ENCODE measurements around the gene NXNL2.

NXNL2 gene

DNA sequence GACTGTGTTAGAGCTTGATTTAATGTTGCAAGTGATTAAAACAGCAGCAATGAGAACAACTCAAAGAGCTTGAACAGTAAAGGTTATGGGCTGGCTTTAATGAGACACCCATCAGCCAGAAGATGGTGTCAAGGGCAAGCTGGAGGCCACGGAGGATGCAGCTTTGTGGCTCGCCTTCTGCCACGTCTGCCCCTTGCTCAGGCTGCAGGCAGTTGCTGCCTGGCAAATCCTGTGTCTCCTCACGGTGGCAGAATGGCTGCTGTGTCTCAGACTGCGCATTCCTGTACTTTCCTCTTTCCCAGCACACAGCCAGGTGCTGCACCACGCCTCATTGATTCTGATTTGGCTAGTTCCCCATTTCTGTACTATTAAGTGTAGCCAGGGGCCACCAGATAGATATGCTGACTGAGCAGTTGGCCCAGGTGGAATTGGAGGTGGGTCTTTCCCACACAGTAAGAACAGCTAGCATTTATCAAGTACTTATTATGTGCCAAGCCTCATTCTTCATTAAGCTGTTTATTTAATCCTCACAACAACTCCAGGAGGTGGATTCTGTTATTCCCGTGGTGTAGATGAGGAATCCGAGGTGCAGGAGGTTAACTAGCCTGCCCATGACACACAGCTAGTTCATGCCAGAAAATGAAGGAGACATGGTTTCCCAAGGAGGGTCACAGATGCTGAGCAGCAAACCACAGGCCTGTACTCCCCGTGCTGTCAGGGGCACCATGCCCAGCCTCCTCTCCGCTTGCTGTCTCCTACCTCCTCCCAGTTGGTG lies 3.5 kb downstream of the NXNL2 start:
- no peak overlapping the region for H3K4me3 ChIP-seq
- H3K27me3 ChIP-seq: no peaks in the 10 kb centered on the region
- no peaks in the 10 kb centered on the region for H3K36me3 ChIP-seq
- H3K9me3 ChIP-seq: no peaks in the 10 kb centered on the region
- peaks cover 0 to 36% (median 29%) of the 10 kb centered on the region in 4 donors for H3K4me1 ChIP-seq
- DNase-seq: no peak
- peak overlapping the region; percentile 91 to 94 for H3K27ac ChIP-seq
- intact Hi-C loops (cut with DNase I; ENCODE audit: low total_unique reads): loop anchor here (10.0 kb wide), 1 partner anchor 466 kb away; no protein-coding TSS in a partner anchor
- TF ChIP-seq, protein P1, sequence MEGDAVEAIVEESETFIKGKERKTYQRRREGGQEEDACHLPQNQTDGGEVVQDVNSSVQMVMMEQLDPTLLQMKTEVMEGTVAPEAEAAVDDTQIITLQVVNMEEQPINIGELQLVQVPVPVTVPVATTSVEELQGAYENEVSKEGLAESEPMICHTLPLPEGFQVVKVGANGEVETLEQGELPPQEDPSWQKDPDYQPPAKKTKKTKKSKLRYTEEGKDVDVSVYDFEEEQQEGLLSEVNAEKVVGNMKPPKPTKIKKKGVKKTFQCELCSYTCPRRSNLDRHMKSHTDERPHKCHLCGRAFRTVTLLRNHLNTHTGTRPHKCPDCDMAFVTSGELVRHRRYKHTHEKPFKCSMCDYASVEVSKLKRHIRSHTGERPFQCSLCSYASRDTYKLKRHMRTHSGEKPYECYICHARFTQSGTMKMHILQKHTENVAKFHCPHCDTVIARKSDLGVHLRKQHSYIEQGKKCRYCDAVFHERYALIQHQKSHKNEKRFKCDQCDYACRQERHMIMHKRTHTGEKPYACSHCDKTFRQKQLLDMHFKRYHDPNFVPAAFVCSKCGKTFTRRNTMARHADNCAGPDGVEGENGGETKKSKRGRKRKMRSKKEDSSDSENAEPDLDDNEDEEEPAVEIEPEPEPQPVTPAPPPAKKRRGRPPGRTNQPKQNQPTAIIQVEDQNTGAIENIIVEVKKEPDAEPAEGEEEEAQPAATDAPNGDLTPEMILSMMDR (IDR thresholded peaks at IDR 0.05): no peak

DNA sequence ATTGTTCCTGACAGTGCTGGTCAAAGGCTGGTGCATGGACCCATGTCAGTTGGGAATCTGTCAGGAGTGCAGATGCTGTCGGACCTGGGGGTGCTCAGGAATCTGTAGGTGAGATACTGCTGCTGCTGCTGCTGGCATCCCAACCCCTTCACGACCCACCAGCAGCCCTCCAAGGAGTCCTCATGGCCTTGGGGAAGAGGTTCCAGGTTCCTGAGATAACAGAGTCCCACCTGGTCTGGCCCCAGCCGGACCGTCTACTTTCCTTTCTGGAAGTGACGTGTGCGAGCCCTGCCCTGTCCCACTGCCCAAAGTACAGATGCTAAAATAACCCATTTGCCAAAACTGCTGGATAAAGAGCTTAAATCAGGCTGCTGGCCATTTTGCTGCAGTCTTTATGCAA lies 4.3 kb downstream of the NXNL2 start:
- H3K4me3 ChIP-seq: no peak overlapping the region
- intact Hi-C loops (cut with DNase I; ENCODE audit: low total_unique reads): loop anchor here (10.0 kb wide), 1 partner anchor 466 kb away; no protein-coding TSS in a partner anchor
- no peaks in the 10 kb centered on the region for H3K36me3 ChIP-seq
- H3K4me1 ChIP-seq: peaks cover 0 to 36% (median 29%) of the 10 kb centered on the region in 4 donors
- TF ChIP-seq, protein P1 (IDR thresholded peaks at IDR 0.05): no peak
- DNase-seq: no peak
- H3K9me3 ChIP-seq: no peaks in the 10 kb centered on the region
- no peaks in the 10 kb centered on the region for H3K27me3 ChIP-seq
- no peak overlapping the region for H3K27ac ChIP-seq

DNA sequence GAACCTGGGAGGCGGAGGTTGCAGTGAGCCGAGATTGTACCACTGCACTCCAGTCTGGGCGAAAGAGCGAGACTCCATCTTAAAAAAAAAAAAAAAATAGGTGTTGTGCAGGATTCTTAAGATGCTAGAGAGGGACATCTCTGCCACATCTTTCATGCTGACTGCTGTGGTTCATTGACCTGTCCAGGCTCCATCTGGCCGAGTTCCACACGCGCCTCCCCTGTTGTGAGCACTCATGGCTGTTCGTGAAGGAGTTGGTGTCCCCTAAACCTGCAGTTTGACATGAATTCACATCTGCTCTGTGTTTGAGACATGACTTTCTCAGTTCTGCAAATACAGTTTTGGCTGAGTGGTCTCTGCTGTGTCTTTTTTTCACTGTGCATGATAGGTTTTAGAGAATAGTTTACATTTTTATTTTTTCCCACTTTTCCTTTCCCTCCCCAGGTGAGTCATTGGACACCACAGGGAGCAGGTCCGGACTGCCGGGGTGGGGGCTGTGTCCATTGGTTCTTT lies 5.3 kb downstream of the NXNL2 start:
- no peak overlapping the region for H3K27ac ChIP-seq
- no peaks in the 10 kb centered on the region for H3K36me3 ChIP-seq
- H3K9me3 ChIP-seq: no peaks in the 10 kb centered on the region
- H3K27me3 ChIP-seq: no peaks in the 10 kb centered on the region
- no peak for DNase-seq
- intact Hi-C loops (cut with DNase I; ENCODE audit: low total_unique reads): no loop called here
- TF ChIP-seq, protein P1 (IDR thresholded peaks at IDR 0.05): no peak
- no peak overlapping the region for H3K4me3 ChIP-seq
- H3K4me1 ChIP-seq: peaks cover 0 to 32% (median 25%) of the 10 kb centered on the region in 4 donors

DNA sequence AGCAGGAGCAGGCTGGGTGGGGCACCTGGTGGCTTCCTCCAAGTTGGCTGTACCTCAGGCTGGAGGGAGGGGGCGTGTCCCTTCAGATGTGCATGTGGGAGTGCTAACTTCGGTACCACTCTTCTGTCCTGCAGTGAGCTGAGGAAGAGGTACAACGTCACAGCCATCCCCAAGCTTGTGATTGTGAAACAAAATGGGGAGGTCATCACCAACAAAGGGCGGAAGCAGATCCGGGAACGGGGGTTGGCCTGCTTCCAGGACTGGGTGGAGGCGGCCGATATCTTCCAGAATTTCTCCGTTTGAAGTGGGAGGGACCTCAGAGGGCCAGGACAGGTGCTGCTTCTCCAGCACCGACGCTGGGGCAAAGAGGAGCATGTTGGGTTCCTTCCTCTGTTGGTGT lies 9.3 kb downstream of the NXNL2 start:
- intact Hi-C loops (cut with DNase I; ENCODE audit: low total_unique reads): no loop called here
- TF ChIP-seq, protein P1 (IDR thresholded peaks at IDR 0.05): no peak
- Histone ChIP-seq H3K4me3 (no peak overlapping the region), H3K27me3 (no peaks in the 10 kb centered on the region), H3K4me1 (no peaks in the 10 kb centered on the region), H3K27ac (no peak overlapping the region), H3K36me3 (no peaks in the 10 kb centered on the region), H3K9me3 (no peaks in the 10 kb centered on the region)
- no peak for DNase-seq

DNA sequence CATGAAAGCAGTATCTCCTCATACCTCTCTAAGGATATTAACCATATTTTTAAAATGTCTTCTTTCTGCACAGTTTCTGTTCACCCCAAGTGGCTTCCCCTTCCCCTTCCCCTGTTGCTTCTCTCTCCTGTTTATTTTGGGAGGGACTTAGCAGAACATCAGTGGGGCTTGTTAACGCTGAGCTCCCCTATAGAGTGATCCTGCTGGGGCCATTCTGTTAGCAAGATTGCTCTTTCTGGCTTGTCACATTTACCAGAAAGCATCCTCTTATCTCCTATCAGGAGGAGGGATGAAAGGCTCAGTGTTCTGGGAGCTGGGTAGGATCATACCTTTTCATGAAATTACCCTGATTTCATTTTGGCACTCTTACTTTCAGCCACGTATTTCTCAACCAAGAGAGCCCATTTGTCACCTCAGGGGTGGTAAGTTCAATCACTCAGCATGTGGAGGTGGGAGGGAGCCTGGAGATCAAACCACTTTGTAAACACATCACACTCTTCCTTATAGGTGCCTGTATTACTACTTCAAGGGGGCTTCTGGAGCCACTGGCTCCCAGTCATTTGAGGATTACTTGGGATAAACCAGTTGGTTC lies 16.7 kb downstream of the NXNL2 start:
- Histone ChIP-seq H3K9me3 (no peaks in the 10 kb centered on the region), H3K36me3 (no peaks in the 10 kb centered on the region), H3K27ac (no peak overlapping the region), H3K4me3 (no peak overlapping the region), H3K4me1 (no peaks in the 10 kb centered on the region), H3K27me3 (no peaks in the 10 kb centered on the region)
- TF ChIP-seq, protein P1 (IDR thresholded peaks at IDR 0.05): no peak
- intact Hi-C loops (cut with DNase I; ENCODE audit: low total_unique reads): no loop called here
- no peak for DNase-seq

Data from tibial artery (tissue), 4 donors.